GM12874 (cell line): ENCODE results near the gene SMIM5.

Experiments
- TF ChIP-seq, protein P1 (sequence below): IDR thresholded peaks from 2 replicates; pipeline ENCODE4 v1.5.1; 2011; ENCODE audit warnings: low read depth, mild to moderate bottlenecking, control low read depth, low read length, moderate library complexity; ENCODE audit not compliant: insufficient read depth

Gene SMIM5

DNA sequence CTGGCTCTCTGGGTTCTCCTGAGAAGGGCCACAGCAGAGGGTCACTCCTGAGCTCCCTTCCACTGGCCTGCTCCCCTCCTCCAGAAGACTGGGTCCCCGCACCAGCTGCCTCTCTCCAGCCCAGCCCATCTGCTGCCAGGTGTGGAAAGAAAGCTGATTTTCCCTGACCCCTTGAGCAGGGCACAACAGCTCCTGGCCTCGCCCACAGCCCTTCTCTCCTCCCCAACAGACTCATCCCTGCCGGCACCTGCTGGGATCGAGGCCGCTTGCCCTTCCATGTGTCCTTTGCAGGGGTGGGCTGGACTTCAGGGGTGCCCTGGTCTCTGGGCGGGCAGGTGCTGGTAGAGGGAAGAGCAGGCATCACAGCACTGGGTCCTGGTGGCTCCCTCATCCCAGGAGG, 4.8 kb upstream of the SMIM5 start:
- TF ChIP-seq, protein P1, sequence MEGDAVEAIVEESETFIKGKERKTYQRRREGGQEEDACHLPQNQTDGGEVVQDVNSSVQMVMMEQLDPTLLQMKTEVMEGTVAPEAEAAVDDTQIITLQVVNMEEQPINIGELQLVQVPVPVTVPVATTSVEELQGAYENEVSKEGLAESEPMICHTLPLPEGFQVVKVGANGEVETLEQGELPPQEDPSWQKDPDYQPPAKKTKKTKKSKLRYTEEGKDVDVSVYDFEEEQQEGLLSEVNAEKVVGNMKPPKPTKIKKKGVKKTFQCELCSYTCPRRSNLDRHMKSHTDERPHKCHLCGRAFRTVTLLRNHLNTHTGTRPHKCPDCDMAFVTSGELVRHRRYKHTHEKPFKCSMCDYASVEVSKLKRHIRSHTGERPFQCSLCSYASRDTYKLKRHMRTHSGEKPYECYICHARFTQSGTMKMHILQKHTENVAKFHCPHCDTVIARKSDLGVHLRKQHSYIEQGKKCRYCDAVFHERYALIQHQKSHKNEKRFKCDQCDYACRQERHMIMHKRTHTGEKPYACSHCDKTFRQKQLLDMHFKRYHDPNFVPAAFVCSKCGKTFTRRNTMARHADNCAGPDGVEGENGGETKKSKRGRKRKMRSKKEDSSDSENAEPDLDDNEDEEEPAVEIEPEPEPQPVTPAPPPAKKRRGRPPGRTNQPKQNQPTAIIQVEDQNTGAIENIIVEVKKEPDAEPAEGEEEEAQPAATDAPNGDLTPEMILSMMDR, result no peak

DNA sequence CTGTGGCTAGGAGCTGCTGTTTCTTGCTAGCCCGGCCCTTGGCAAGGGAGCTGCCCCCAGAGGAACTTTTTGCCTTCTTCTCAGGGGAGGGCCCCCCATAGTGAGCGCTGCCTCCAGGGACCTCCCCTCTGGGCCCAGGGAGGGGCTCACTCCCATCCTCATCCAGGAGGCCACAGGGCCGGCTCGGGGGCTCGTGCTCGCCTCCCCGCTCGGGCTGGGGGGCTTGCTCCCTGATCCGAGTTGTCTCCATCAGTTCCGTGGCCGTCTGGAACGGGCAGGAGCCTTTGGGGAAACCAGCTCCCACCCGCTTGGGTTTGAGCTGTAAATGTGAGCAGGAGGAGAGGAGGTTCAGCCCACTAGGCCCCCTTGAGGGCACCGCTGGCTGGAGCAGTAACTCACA, 4.1 kb upstream of the SMIM5 start:
- TF ChIP-seq, protein P1, result no peak

DNA sequence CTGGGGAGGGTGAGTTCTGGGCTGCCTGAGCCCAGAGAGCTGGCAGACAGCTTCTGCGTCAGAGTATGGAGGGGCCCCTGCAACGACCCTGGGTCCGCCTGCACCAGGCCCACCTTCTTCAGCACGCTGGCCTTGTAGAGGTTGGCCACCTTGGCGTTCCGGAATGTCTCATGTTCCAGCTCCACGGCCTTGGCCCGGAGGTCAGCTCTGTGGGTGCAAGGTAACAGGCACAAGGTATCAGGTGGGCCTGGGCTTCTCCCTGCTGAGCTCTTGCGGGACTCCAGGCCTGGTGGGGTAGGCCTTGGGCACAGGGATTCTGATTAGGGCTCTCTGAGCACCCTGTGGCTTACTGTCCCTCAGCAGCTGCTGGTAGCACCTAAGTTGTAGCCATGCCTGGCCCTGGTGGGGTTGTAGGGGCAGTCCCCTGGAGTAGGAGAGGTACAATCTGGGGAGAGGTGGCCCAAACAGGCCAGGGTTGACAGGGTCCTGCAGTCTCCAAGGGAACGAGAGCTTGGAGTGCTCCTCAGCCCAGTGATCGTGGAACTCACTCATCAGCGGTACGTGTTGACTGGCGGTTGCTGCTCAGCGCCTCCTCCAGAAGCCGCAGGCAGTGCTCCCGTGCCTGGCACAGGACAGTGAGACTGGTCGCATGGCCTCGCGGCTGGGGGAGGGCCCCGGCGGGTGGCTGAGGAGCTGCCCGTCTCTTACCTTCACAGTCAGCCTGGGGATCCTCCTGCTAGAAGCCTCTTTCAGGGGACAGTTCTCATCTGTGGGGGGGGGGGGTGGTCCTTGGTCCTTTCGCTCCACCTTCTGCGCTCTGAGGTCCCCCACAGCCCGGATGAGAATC, 2.9 kb upstream of the SMIM5 start:
- TF ChIP-seq, protein P1, result no peak

DNA sequence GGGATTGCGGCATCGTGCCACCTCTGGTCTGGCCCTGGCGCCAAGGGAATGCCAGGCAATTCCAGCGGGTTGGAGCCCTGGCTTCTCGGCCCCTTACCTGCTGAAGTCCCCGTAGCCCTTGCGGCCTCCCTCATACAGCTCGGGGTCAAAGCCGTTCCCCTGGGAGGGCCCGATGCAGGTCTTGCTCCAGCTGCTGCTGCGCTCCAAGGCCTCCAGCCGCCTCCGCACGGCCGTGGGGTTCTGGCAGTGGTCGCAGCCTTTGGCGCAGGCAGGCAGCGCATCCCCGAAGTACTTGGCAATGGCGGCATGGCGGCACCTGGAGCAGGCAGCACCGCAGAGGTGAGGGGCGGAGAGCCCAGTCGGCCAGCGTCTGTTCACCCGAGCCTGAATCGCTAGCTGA, 1.9 kb upstream of the SMIM5 start:
- TF ChIP-seq, protein P1, result no peak

DNA sequence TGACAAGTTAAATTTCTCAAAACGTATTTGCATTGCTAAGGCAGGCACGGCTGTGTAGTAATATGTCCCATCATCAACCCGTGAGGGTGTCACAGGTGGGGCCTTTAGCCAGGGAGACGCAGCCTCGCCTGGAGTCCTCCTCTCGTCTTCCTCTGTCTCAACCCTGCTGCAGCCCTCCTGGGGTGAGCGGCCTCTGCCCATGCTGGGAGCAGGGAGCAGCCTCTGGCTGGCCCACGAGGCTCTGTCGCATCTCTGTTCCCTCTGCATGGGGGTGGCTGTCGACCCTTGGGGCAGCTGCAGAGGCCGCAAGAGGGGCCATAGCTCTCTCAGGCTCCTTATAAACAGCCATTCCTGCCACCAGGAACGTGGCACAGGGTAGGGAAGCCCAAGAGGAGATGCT, 806 bp upstream of the SMIM5 start:
- TF ChIP-seq, protein P1, result no peak

DNA sequence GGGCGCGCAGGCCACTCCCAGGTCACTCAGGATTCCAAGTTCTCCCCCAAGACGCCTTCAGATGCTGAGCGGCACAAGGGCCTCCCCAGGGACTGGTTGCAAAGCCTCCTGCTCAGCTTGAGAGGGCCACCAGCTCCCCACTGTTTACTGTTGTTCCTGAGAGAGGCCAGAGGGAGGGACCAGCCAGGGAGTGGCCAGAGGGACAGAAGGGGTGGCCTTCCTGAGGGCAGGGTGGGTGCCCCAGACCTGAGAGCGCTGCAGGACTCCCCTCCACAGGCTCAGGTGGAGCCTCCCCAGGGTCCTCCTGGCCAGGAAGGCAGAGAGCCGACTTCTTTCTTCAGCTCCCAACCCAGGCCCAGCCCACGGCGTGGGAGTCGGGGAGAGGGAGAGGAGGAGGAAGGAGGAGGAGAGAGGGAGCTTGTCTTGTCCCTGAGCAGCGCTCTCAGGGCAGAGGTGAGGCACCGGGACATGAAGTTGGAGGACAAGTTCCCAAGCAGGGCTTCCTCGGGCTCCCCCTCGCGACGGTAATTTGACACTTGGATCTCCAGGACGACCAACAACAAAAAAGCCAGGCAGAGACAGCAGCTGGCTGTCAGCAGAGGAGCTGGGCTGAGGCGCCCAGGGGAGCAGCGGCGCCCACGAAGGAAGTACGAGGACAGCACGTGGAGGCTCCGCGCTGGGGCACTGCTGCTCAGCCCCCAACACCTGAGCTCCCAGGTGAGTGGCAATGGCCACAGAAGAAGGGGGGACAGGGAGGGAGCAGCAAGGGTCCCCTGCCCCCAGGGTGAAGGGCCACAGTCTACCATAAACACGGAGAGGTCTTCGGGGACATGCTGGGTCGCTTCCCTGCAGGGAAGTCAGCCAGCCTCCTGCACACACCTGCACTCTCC, 497 bp downstream of the SMIM5 start:
- TF ChIP-seq, protein P1, result peak; percentile 66

DNA sequence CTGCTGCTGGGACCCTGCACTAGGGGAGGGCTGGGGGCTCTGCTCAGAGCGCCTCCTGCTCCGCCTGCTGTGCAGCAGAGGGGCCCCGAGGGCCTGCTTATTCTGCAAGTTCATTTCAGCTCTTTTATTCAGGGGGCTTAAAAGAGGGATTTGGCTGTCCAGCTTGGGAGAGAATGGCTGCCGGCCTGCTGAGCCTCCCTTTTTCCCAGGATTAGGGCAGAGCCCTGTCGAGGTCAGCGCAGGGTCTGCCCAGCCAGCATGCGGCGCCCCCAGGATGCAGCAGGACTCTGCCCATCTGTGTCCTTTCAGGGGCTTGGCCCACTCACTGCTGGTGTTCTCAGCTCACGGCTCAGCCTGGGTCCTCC, 1.1 kb downstream of the SMIM5 start:
- TF ChIP-seq, protein P1, result no peak
